C1 segment of cervical spinal cord (tissue), 14 donors: Measurements from ENCODE around the gene VASP.
A peak's percentile ranks its signal among the peaks of the same experiment; 100 is the strongest.

Experiments used
- DNase-seq, 14 donors: peaks; one replicate each; lab custom pipeline; 2025; lab: John Stamatoyannopoulos, UW

The VASP gene

GRCh38 chr19:45514376-45515051, 7.2 kb downstream of the VASP start:
- DNase-seq, result no peak

- DNase-seq, result peak in 6 of 14 donors; percentile 21 to 55 (median 41)
These were observed 7.9 kb downstream of the VASP start for GRCh38 chr19:45515081-45515624.

- no peak for DNase-seq
These were observed 8.6 kb downstream of the VASP start for GRCh38 chr19:45515807-45516401.

GRCh38 chr19:45517238-45517637, 10.0 kb downstream of the VASP start:
- DNase-seq, result no peak

- no peak for DNase-seq
These were observed 10.6 kb downstream of the VASP start for GRCh38 chr19:45517641-45518468.

GRCh38 chr19:45518469-45518826, 11.2 kb downstream of the VASP start:
- DNase-seq, result no peak

GRCh38 chr19:45522010-45522941, 15.0 kb downstream of the VASP start:
- no peak for DNase-seq

GRCh38 chr19:45523642-45524256, 16.5 kb downstream of the VASP start:
- peak in 12 of 14 donors; percentile 38 to 82 (median 62) for DNase-seq

GRCh38 chr19:45524575-45525129, 17.4 kb downstream of the VASP start:
- DNase-seq, result peak in 4 of 14 donors; percentile 13 to 31 (median 20)

GRCh38 chr19:45526143-45526542, 18.9 kb downstream of the VASP start:
- DNase-seq, result peak in 9 of 14 donors; percentile 23 to 75 (median 41)

- no peak for DNase-seq
These were observed 19.7 kb downstream of the VASP start for GRCh38 chr19:45526971-45527370.

- DNase-seq, result no peak
These were observed 20.5 kb downstream of the VASP start for GRCh38 chr19:45527731-45528130.

- peak in 3 of 14 donors; percentile 5 to 40 (median 13) for DNase-seq
These were observed 21.0 kb downstream of the VASP start for GRCh38 chr19:45528149-45528743.

- DNase-seq, result peak in 3 of 14 donors; percentile 11 to 83 (median 17)
These were observed 21.6 kb downstream of the VASP start for GRCh38 chr19:45528744-45529419.

GRCh38 chr19:45529420-45529785, 22.1 kb downstream of the VASP start:
- DNase-seq, result no peak

GRCh38 chr19:45531349-45531748, 24.1 kb downstream of the VASP start:
- no peak for DNase-seq

- DNase-seq, result no peak
These were observed 32.2 kb downstream of the VASP start for GRCh38 chr19:45539459-45539858.

- DNase-seq, result no peak
These were observed 35.0 kb downstream of the VASP start for GRCh38 chr19:45542234-45542668.

- no peak for DNase-seq
These were observed 40.0 kb downstream of the VASP start for GRCh38 chr19:45547211-45547770.
